HFFc6 (cell line): Measurements from ENCODE around the gene MAD1L1. TPM values are rescaled to one million over a fixed set of nuclear protein-coding genes. Genes with fewer than 3 reads are reported as not detected.

Source experiments
- DNase-seq: peaks from one replicate; pipeline ENCODE4 v3.0.0-alpha.2; 2018
- H3K27ac Mint-ChIP-seq: 2 replicates; pipeline ENCODE4 v1.8.0; 2020; ENCODE audit warnings: mild to moderate bottlenecking, mixed read lengths
- H3K27me3 Mint-ChIP-seq: 2 replicates; pipeline ENCODE4 v1.8.0; 2021; ENCODE audit warnings: mild to moderate bottlenecking, moderate library complexity, mixed read lengths; ENCODE audit not compliant: insufficient read depth
- H3K36me3 Mint-ChIP-seq: 2 replicates; pipeline ENCODE4 v1.8.0; 2021; ENCODE audit warnings: low read depth, mixed read lengths
- H3K4me1 Mint-ChIP-seq: 2 replicates; pipeline ENCODE4 v1.8.0; 2020; ENCODE audit warnings: low read depth, mixed read lengths
- H3K4me3 Mint-ChIP-seq: 2 replicates; pipeline ENCODE4 v1.8.0; 2020; ENCODE audit warnings: mild to moderate bottlenecking, moderate library complexity, mixed read lengths
- H3K9me3 Mint-ChIP-seq: 2 replicates; pipeline ENCODE4 v1.8.0; 2020; ENCODE audit warnings: mild to moderate bottlenecking, mixed read lengths
- total RNA-seq, 6 experiments: library from RNA; stranded (reverse); fragmentation: NEBNext Ultra II Directional; extraction: Animal tissue kit (Norgen Biotek cat#: 25700); gene quantifications; 2 replicates in 1 of 6; 3 replicates in 5 of 6; pipeline ENCODE4 v1.2.3, GENCODE V29; 2021
- TF ChIP-seq, protein P1 (sequence below): fragments of 200-600 bp; sonication (generic); IDR thresholded peaks from 2 replicates; pipeline ENCODE4 v1.5.0; 2021; ENCODE audit warnings: antibody characterized with exemption, mild to moderate bottlenecking

Gene MAD1L1
- total RNA-seq, 6 experiments from 2014 or later = 34.6 to 44.8 (median 40.2) TPM

GRCh38 chr7:2050511-2050866 lies 182.3 kb downstream of the MAD1L1 start:
- DNase-seq = no peak
- H3K9me3 Mint-ChIP-seq = no peaks in the 10 kb centered on the region
- no peaks in the 10 kb centered on the region; the same call in 1 of the 2 replicates for H3K27me3 Mint-ChIP-seq
- TF ChIP-seq, protein P1, sequence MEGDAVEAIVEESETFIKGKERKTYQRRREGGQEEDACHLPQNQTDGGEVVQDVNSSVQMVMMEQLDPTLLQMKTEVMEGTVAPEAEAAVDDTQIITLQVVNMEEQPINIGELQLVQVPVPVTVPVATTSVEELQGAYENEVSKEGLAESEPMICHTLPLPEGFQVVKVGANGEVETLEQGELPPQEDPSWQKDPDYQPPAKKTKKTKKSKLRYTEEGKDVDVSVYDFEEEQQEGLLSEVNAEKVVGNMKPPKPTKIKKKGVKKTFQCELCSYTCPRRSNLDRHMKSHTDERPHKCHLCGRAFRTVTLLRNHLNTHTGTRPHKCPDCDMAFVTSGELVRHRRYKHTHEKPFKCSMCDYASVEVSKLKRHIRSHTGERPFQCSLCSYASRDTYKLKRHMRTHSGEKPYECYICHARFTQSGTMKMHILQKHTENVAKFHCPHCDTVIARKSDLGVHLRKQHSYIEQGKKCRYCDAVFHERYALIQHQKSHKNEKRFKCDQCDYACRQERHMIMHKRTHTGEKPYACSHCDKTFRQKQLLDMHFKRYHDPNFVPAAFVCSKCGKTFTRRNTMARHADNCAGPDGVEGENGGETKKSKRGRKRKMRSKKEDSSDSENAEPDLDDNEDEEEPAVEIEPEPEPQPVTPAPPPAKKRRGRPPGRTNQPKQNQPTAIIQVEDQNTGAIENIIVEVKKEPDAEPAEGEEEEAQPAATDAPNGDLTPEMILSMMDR = no peak
- no peak overlapping the region for H3K27ac Mint-ChIP-seq
- no peak overlapping the region for H3K4me3 Mint-ChIP-seq
- H3K4me1 Mint-ChIP-seq = no peaks in the 10 kb centered on the region
- no peaks in the 10 kb centered on the region; the same call in 1 of the 2 replicates for H3K36me3 Mint-ChIP-seq

DNA sequence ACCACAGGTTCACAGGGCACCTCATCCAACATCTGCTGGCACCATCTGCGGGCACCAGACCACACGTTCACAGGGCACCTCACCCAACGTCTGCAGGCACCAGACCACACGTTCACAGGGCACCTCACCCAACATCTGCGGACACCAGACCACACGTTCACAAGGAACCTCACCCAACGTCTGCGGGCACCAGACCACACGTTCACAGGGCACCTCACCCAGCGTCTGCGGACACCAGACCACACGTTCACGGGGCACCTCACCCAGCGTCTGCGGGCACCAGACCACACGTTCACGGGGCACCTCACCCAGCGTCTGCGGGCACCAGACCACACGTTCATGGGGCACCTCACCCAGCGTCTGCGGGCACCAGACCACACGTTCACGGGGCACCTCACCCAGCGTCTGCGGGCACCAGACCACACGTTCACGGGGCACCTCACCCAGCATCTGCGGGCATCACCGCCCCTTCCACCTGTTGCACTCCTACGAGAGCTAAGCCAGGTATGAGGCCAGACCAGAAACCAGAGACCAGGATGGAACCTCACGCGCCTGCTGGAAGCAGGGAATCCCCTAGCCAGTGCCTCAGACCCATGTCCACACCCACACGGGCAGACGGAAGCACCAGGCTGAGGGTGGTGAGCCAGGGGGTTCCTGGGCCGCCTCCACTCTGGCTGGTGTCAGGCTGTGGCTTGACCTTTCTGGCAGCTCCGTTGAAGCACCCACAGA lies 182.8 kb downstream of the MAD1L1 start:
- H3K36me3 Mint-ChIP-seq = no peaks in the 10 kb centered on the region; the same call in 1 of the 2 replicates
- DNase-seq = no peak
- no peaks in the 10 kb centered on the region for H3K4me1 Mint-ChIP-seq
- H3K4me3 Mint-ChIP-seq = no peak overlapping the region
- H3K9me3 Mint-ChIP-seq = no peaks in the 10 kb centered on the region
- no peak overlapping the region for H3K27ac Mint-ChIP-seq
- no peaks in the 10 kb centered on the region; the same call in 1 of the 2 replicates for H3K27me3 Mint-ChIP-seq
- TF ChIP-seq, protein P1 = no peak

DNA sequence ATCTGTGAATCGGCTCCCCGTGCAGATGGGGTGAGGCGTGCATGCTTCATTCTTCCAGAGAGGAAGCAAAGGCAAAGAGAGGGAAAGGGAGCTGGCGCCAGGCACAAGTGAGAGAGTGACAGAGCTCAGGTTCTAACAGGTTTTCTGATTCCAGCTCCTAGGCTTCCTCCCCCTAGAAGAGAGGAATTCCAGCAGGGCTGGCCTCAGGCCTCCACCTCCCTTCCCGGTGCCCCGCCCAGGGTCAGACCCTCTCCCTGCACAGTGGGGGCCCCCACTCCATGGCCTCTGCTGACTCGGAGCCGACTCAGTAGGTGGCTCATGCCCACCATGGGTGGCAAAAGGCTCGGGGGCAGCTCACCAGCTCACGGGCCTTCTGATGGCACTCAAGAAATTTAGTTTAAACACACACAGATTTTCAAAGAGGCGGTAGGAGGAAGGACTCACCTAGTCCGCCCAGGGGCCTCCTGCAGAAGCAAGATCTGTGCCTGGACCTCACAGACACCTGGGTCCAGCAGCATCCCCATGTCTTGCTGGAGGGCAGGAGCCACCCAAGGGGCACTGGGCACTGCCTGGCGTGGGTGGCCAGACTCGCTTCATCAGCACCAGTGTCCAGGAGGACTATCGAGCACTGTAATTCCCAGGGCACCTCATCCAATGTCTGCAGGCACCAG lies 183.5 kb downstream of the MAD1L1 start:
- Mint-ChIP-seq H3K4me3 (no peak overlapping the region), H3K27me3 (no peaks in the 10 kb centered on the region; the same call in none of the 2 replicates), H3K36me3 (no peaks in the 10 kb centered on the region; the same call in 1 of the 2 replicates), H3K9me3 (no peaks in the 10 kb centered on the region), H3K4me1 (no peaks in the 10 kb centered on the region), H3K27ac (no peak overlapping the region)
- no peak for DNase-seq
- TF ChIP-seq, protein P1 = no peak

DNA sequence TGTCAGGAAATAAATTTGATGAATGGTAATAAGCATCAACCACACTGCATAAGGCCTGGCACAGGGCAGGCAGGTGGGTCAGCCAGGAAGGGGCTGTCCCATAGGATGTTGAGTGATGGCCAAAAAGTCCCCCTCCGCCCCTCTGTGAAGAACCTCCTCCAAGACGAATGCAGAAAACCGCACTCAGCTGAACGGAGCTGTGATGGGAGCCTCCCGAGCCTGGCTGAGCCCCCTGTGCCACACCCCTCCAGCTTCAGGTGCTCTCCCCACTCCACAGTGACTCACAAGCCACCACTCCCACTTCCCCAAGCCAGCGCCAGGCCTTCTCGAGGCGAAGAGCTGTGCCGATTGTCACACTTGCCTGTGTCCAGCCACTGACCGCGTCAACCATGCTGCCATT lies 184.2 kb downstream of the MAD1L1 start:
- Mint-ChIP-seq H3K27ac (no peak overlapping the region), H3K4me1 (no peaks in the 10 kb centered on the region), H3K27me3 (no peaks in the 10 kb centered on the region; the same call in none of the 2 replicates), H3K4me3 (no peak overlapping the region), H3K9me3 (no peaks in the 10 kb centered on the region), H3K36me3 (no peaks in the 10 kb centered on the region; the same call in 1 of the 2 replicates)
- DNase-seq = no peak
- TF ChIP-seq, protein P1 = no peak

DNA sequence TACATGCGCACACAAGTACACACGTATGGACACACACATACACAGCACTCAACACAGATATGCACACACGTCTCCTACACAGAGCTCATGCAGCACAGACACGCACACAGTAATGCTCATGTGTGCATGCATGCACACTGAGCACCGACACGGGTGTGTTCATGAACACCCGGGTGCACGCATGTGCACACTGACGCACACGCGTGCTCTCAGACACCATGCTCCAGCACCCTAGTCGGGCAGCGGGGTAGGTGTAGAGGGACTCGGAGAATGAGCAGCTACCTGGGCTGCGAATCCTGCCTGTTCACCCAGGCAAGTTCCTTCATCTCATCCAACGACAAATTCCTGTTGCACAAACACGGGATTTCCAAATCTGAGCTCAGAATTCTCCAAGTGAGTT lies 184.7 kb downstream of the MAD1L1 start:
- Mint-ChIP-seq H3K27ac (no peak overlapping the region), H3K4me1 (no peaks in the 10 kb centered on the region), H3K9me3 (no peaks in the 10 kb centered on the region), H3K36me3 (peaks cover 3% of the 10 kb centered on the region), H3K4me3 (no peak overlapping the region), H3K27me3 (no peaks in the 10 kb centered on the region; the same call in none of the 2 replicates)
- TF ChIP-seq, protein P1 = no peak
- no peak for DNase-seq
